Activated naive CD4-positive, alpha-beta T cell treated with anti-CD3 and anti-CD28 coated beads for 36 hours (primary cell): Measurements from ENCODE around the gene DDHD1. TPM values are rescaled to one million over a fixed set of nuclear protein-coding genes. Genes with fewer than 3 reads are reported as not detected.
"Not testable (repeated sequence)": the region's sequence is repeated elsewhere in the genome, so short reads cannot be mapped to it uniquely, and the experiment has no call there.

Source experiments
- CTCF ChIA-PET: fragments of 350-600 bp; sonication (Branson Sonifier 250); formaldehyde crosslinking; loops from one replicate; lab custom pipeline; 2021; ENCODE audit warnings: antibody characterized with exemption; lab: Charles Lee
- DNase-seq: peaks from one replicate; pipeline ENCODE4 v3.0.0-alpha.2; 2020
- H3K27ac Mint-ChIP-seq: one replicate; pipeline ENCODE4 v1.8.0; 2021; ENCODE audit warnings: mild to moderate bottlenecking, mixed read lengths
- H3K27me3 Mint-ChIP-seq: one replicate; pipeline ENCODE4 v1.8.0; 2021; ENCODE audit warnings: low read depth, mixed read lengths
- H3K36me3 Mint-ChIP-seq: one replicate; pipeline ENCODE4 v1.8.0; 2021; ENCODE audit warnings: low read depth, mixed read lengths
- H3K4me1 Mint-ChIP-seq: one replicate; pipeline ENCODE4 v1.8.0; 2021; ENCODE audit warnings: low read depth, mixed read lengths
- H3K4me3 Mint-ChIP-seq: one replicate; pipeline ENCODE4 v1.8.0; 2021; ENCODE audit warnings: mild to moderate bottlenecking, moderate library complexity, mixed read lengths
- H3K9me3 Mint-ChIP-seq: one replicate; pipeline ENCODE4 v1.8.0; 2021; ENCODE audit warnings: mixed read lengths
- intact Hi-C: fragments of 100-400 bp; cut with micrococcal nuclease; formaldehyde crosslinking; loops from one replicate; pipeline ENCODE4 v1.15.1; 2023
- total RNA-seq, 2 experiments: library from RNA; stranded (reverse); gene quantifications; one replicate each; pipeline ENCODE4 v1.2.3, GENCODE V29; 2021

The DDHD1 gene
- total RNA-seq, 2 experiments from 2014 or later: 20.1 to 20.4 TPM

- no peak overlapping the region for H3K27ac Mint-ChIP-seq
- CTCF ChIA-PET: interaction anchor here (0.7 kb wide), 1 partner anchor 43 kb away, joined by 3 read pairs; no protein-coding TSS in a partner anchor
- DNase-seq: no peak
- H3K4me3 Mint-ChIP-seq: no peak overlapping the region
- peaks cover 4% of the 10 kb centered on the region for H3K9me3 Mint-ChIP-seq
- peaks cover 12% of the 10 kb centered on the region for H3K36me3 Mint-ChIP-seq
- peaks cover 16% of the 10 kb centered on the region for H3K4me1 Mint-ChIP-seq
- no peaks in the 10 kb centered on the region for H3K27me3 Mint-ChIP-seq
- intact Hi-C loops: no loop called here
Observed at GRCh38 chr14:53103636-53104340, 49.3 kb downstream of the DDHD1 start.

- peaks cover 38% of the 10 kb centered on the region for H3K36me3 Mint-ChIP-seq
- peak; percentile 27 for DNase-seq
- no peak overlapping the region for H3K4me3 Mint-ChIP-seq
- peaks cover 7% of the 10 kb centered on the region for H3K4me1 Mint-ChIP-seq
- peak overlapping the region; percentile 41 for H3K27ac Mint-ChIP-seq
- no peaks in the 10 kb centered on the region for H3K27me3 Mint-ChIP-seq
- H3K9me3 Mint-ChIP-seq: peaks cover 2% of the 10 kb centered on the region
- CTCF ChIA-PET: interaction anchor here (0.6 to 1.7 kb wide), 5 partner anchors 9 to 244 kb away, joined by 3 to 6 read pairs (median 3); no protein-coding TSS in a partner anchor
- intact Hi-C loops: no loop called here
Observed at GRCh38 chr14:53093206-53093605, 59.9 kb downstream of the DDHD1 start.

- DNase-seq: no peak
- CTCF ChIA-PET: no interaction called here
- peaks cover 58% of the 10 kb centered on the region for H3K36me3 Mint-ChIP-seq
- H3K4me3 Mint-ChIP-seq: no peak overlapping the region
- H3K9me3 Mint-ChIP-seq: peaks cover 2% of the 10 kb centered on the region
- H3K4me1 Mint-ChIP-seq: peaks cover 14% of the 10 kb centered on the region
- H3K27me3 Mint-ChIP-seq: no peaks in the 10 kb centered on the region
- no peak overlapping the region for H3K27ac Mint-ChIP-seq
- intact Hi-C loops: no loop called here
Observed at GRCh38 chr14:53090853-53091252, 62.3 kb downstream of the DDHD1 start.

GRCh38 chr14:53084954-53085353 lies 68.2 kb downstream of the DDHD1 start:
- DNase-seq, CTCF ChIA-PET, intact Hi-C loops, H3K27ac Mint-ChIP-seq, H3K27me3 Mint-ChIP-seq, H3K4me3 Mint-ChIP-seq, H3K9me3 Mint-ChIP-seq, H3K4me1 Mint-ChIP-seq: not testable (repeated sequence)
- peaks cover 62% of the 10 kb centered on the region for H3K36me3 Mint-ChIP-seq

GRCh38 chr14:53064475-53064874 lies 88.6 kb downstream of the DDHD1 start:
- no peaks in the 10 kb centered on the region for H3K9me3 Mint-ChIP-seq
- CTCF ChIA-PET: no interaction called here
- intact Hi-C loops: no loop called here
- H3K36me3 Mint-ChIP-seq: peaks cover 7% of the 10 kb centered on the region
- H3K27ac Mint-ChIP-seq: no peak overlapping the region
- H3K4me1 Mint-ChIP-seq: peaks cover 7% of the 10 kb centered on the region
- DNase-seq: no peak
- no peaks in the 10 kb centered on the region for H3K27me3 Mint-ChIP-seq
- no peak overlapping the region for H3K4me3 Mint-ChIP-seq

GRCh38 chr14:53062856-53063255 lies 90.3 kb downstream of the DDHD1 start:
- Mint-ChIP-seq H3K27me3 (no peaks in the 10 kb centered on the region), H3K27ac (no peak overlapping the region), H3K4me3 (no peak overlapping the region), H3K36me3 (peaks cover 10% of the 10 kb centered on the region), H3K9me3 (no peaks in the 10 kb centered on the region), H3K4me1 (peaks cover 7% of the 10 kb centered on the region)
- intact Hi-C loops: no loop called here
- DNase-seq: no peak
- CTCF ChIA-PET: interaction anchor here (0.6 to 0.7 kb wide), 2 partner anchors 11 to 109 kb away, joined by 3 read pairs; no protein-coding TSS in a partner anchor

GRCh38 chr14:53060046-53060445 lies 93.1 kb downstream of the DDHD1 start:
- Mint-ChIP-seq H3K27me3 (no peaks in the 10 kb centered on the region), H3K9me3 (no peaks in the 10 kb centered on the region), H3K4me3 (no peak overlapping the region), H3K4me1 (peaks cover 8% of the 10 kb centered on the region), H3K36me3 (peaks cover 6% of the 10 kb centered on the region), H3K27ac (no peak overlapping the region)
- intact Hi-C loops: no loop called here
- CTCF ChIA-PET: interaction anchor here (0.8 to 1.0 kb wide), 2 partner anchors 44 to 93 kb away, joined by 3 read pairs; partner anchors contain the start of gene DDHD1
- no peak for DNase-seq

- DNase-seq: no peak
- H3K4me3 Mint-ChIP-seq: no peak overlapping the region
Observed at GRCh38 chr14:53055003-53055402, 98.1 kb downstream of the DDHD1 start.

GRCh38 chr14:53054457-53054856 lies 98.7 kb downstream of the DDHD1 start:
- peaks cover 17% of the 10 kb centered on the region for H3K36me3 Mint-ChIP-seq
- peaks cover 2% of the 10 kb centered on the region for H3K4me1 Mint-ChIP-seq
- no peak overlapping the region for H3K27ac Mint-ChIP-seq
- intact Hi-C loops: loop anchor here (2.0 to 10.0 kb wide), 2 partner anchors 98 to 760 kb away; partner anchors contain the start of gene DDHD1
- no peak overlapping the region for H3K4me3 Mint-ChIP-seq
- DNase-seq: no peak
- H3K27me3 Mint-ChIP-seq: no peaks in the 10 kb centered on the region
- CTCF ChIA-PET: interaction anchor here (0.7 to 2.3 kb wide), 14 partner anchors 9 to 249 kb away, joined by 3 to 9 read pairs (median 4); partner anchors contain the start of gene DDHD1
- no peaks in the 10 kb centered on the region for H3K9me3 Mint-ChIP-seq

More at GRCh38 chr14:53055003-53055402, 98.1 kb downstream of the DDHD1 start:
- Mint-ChIP-seq H3K4me1 (peaks cover 3% of the 10 kb centered on the region), H3K27ac (no peak overlapping the region), H3K27me3 (no peaks in the 10 kb centered on the region), H3K36me3 (peaks cover 17% of the 10 kb centered on the region), H3K9me3 (no peaks in the 10 kb centered on the region)
- CTCF ChIA-PET: interaction anchor here (0.7 to 2.4 kb wide), 13 partner anchors 10 to 249 kb away, joined by 3 to 9 read pairs (median 4); no protein-coding TSS in a partner anchor
- intact Hi-C loops: loop anchor here (1.0 to 10.0 kb wide), 6 partner anchors 98 to 760 kb away; partner anchors contain the start of gene DDHD1

- Mint-ChIP-seq H3K4me3 (no peak overlapping the region), H3K27ac (no peak overlapping the region), H3K27me3 (no peaks in the 10 kb centered on the region), H3K36me3 (peaks cover 19% of the 10 kb centered on the region), H3K4me1 (no peaks in the 10 kb centered on the region), H3K9me3 (no peaks in the 10 kb centered on the region)
- CTCF ChIA-PET: interaction anchor here (0.6 to 1.8 kb wide), 2 partner anchors 185 to 247 kb away, joined by 3 to 6 read pairs; no protein-coding TSS in a partner anchor
- intact Hi-C loops: no loop called here
- DNase-seq: no peak
Observed at GRCh38 chr14:53048631-53049030, 104.5 kb downstream of the DDHD1 start.

GRCh38 chr14:53047307-53048069 lies 105.6 kb downstream of the DDHD1 start:
- no peak overlapping the region for H3K4me3 Mint-ChIP-seq
- H3K9me3 Mint-ChIP-seq: no peaks in the 10 kb centered on the region
- DNase-seq: no peak
- H3K4me1 Mint-ChIP-seq: no peaks in the 10 kb centered on the region
- no peak overlapping the region for H3K27ac Mint-ChIP-seq
- H3K27me3 Mint-ChIP-seq: no peaks in the 10 kb centered on the region
- peaks cover 23% of the 10 kb centered on the region for H3K36me3 Mint-ChIP-seq
- intact Hi-C loops: no loop called here
- CTCF ChIA-PET: interaction anchor here (0.7 to 1.8 kb wide), 2 partner anchors 248 to 823 kb away, joined by 3 to 6 read pairs; no protein-coding TSS in a partner anchor

GRCh38 chr14:53044486-53044885 lies 108.6 kb downstream of the DDHD1 start:
- intact Hi-C loops: no loop called here
- H3K4me3 Mint-ChIP-seq: no peak overlapping the region
- H3K27me3 Mint-ChIP-seq: no peaks in the 10 kb centered on the region
- H3K9me3 Mint-ChIP-seq: no peaks in the 10 kb centered on the region
- peaks cover 42% of the 10 kb centered on the region for H3K36me3 Mint-ChIP-seq
- H3K27ac Mint-ChIP-seq: no peak overlapping the region
- no peaks in the 10 kb centered on the region for H3K4me1 Mint-ChIP-seq
- DNase-seq: no peak
- CTCF ChIA-PET: interaction anchor here (2.0 kb wide), 1 partner anchor 11 kb away, joined by 8 read pairs; no protein-coding TSS in a partner anchor
